CD8-positive, alpha-beta memory T cell (primary cell): Measurements from ENCODE around the gene NBDY. TPM values are rescaled to one million over a fixed set of nuclear protein-coding genes. Genes with fewer than 3 reads are reported as not detected.
"Not testable (repeated sequence)": the region's sequence is repeated elsewhere in the genome, so short reads cannot be mapped to it uniquely, and the experiment has no call there.

Experiments
- CTCF ChIA-PET: fragments of 350-600 bp; sonication (Branson Sonifier 250); formaldehyde crosslinking; loops from one replicate; lab custom pipeline; 2021; ENCODE audit warnings: antibody characterized with exemption; lab: Charles Lee
- POLR2A ChIA-PET: fragments of 350-600 bp; sonication (Branson Sonifier 250); formaldehyde crosslinking; loops from one replicate; lab custom pipeline; 2021; ENCODE audit warnings: antibody characterized with exemption; lab: Charles Lee
- DNase-seq, 5 donors: peaks; one replicate each; pipeline versions ENCODE4 v3.0.0 to v3.0.0-alpha.2; 2020 to 2022; ENCODE audit warnings: mixed read lengths in 1 of 5
- H3K27ac ChIP-seq: one replicate; pipeline ENCODE4 v1.7.0; 2013; ENCODE audit warnings: low read depth, mild to moderate bottlenecking, low read length, moderate library complexity
- H3K27me3 ChIP-seq: 2 replicates; pipeline ENCODE4 v1.7.0; 2013; ENCODE audit warnings: low read length, mild to moderate bottlenecking; ENCODE audit not compliant: insufficient read depth, poor library complexity, severe bottlenecking
- H3K36me3 ChIP-seq: 2 replicates; pipeline ENCODE4 v1.7.0; 2013; ENCODE audit warnings: mild to moderate bottlenecking, low read length, moderate library complexity; ENCODE audit not compliant: insufficient read depth
- H3K4me1 ChIP-seq: 2 replicates; pipeline ENCODE4 v1.7.0; 2013; ENCODE audit warnings: mild to moderate bottlenecking, low read length, moderate library complexity; ENCODE audit not compliant: insufficient read depth
- H3K4me3 ChIP-seq: 2 replicates; pipeline ENCODE4 v1.7.0; 2013; ENCODE audit warnings: mild to moderate bottlenecking, low read length
- H3K9me3 ChIP-seq: 2 replicates; pipeline ENCODE4 v1.7.0; 2013; ENCODE audit warnings: mild to moderate bottlenecking, low read length
- H3K27ac Mint-ChIP-seq, 8 donors: one replicate each; pipeline ENCODE4 v1.8.0; 2020 to 2021; ENCODE audit warnings: mixed read lengths in 8 of 8, mild to moderate bottlenecking in 6 of 8, inconsistent platforms in 3 of 8, moderate library complexity in 3 of 8
- H3K27me3 Mint-ChIP-seq, 2 donors: one replicate each; pipeline ENCODE4 v1.8.0; 2020 to 2021; ENCODE audit warnings: mixed read lengths in 2 of 2, mild to moderate bottlenecking in 1 of 2, moderate library complexity in 1 of 2
- H3K36me3 Mint-ChIP-seq, 3 donors: one replicate each; pipeline ENCODE4 v1.8.0; 2020 to 2021; ENCODE audit warnings: mixed read lengths in 3 of 3, inconsistent platforms in 1 of 3, mild to moderate bottlenecking in 1 of 3
- H3K4me1 Mint-ChIP-seq, 3 donors: one replicate each; pipeline ENCODE4 v1.8.0; 2020 to 2021; ENCODE audit warnings: mixed read lengths in 3 of 3, inconsistent platforms in 1 of 3, mild to moderate bottlenecking in 1 of 3
- H3K4me3 Mint-ChIP-seq, 7 donors: one replicate each; pipeline ENCODE4 v1.8.0; 2020 to 2021; ENCODE audit warnings: mixed read lengths in 7 of 7, mild to moderate bottlenecking in 6 of 7, moderate library complexity in 4 of 7, inconsistent platforms in 2 of 7
- H3K9me3 Mint-ChIP-seq, 5 donors: one replicate each; pipeline ENCODE4 v1.8.0; 2020 to 2022; ENCODE audit warnings: mixed read lengths in 5 of 5, mild to moderate bottlenecking in 3 of 5, moderate library complexity in 2 of 5, inconsistent platforms in 1 of 5
- polyA plus RNA-seq: library from polyadenylated mRNA; unstranded; fragments of 300-500 nt; fragmentation: Illumina TruSeq; gene quantifications from one replicate; pipeline ENCODE4 v1.2.3, GENCODE V29; 2021
- total RNA-seq, 2 experiments: library from RNA; stranded (reverse); gene quantifications; one replicate each; pipeline ENCODE4 v1.2.3, GENCODE V29; 2021

The NBDY gene
- total and polyA plus RNA-seq, 3 experiments from 2014 or later, result 34.1 to 65.2 (median 34.8) TPM

DNA sequence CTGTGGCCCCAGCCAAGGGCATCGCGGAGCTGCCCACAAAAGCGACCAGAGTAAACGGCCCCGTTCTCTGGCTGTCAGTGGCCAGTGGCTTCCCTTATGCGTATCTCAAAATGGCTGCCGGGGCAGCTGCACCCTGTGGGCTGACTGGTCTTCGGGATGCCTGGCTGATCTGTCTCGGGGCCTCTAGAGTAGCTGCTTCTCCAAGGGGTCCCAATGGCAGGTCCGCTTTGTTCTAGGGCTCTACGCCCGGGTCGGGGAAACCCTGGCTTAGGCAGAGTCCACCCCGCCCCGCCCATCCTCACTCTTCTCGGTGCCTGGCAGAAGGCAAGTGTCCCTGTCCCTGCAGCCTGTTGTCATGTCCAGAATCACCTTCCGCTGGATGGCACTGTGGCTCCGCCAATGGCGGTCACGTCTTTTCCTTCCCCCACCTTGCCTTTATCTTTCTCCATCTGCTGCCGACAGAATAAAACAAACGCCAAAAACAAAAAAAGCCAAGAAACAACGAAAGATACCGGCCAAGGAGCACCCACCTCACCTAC, 44.5 kb downstream of the NBDY start:
- H3K27ac ChIP-seq, CTCF ChIA-PET, H3K4me3 ChIP-seq, H3K27me3 ChIP-seq, H3K9me3 Mint-ChIP-seq, POLR2A ChIA-PET, H3K27me3 Mint-ChIP-seq, H3K36me3 Mint-ChIP-seq, DNase-seq, H3K27ac Mint-ChIP-seq, H3K4me3 Mint-ChIP-seq, H3K9me3 ChIP-seq, H3K4me1 ChIP-seq, H3K4me1 Mint-ChIP-seq, H3K36me3 ChIP-seq: not testable (repeated sequence)

DNA sequence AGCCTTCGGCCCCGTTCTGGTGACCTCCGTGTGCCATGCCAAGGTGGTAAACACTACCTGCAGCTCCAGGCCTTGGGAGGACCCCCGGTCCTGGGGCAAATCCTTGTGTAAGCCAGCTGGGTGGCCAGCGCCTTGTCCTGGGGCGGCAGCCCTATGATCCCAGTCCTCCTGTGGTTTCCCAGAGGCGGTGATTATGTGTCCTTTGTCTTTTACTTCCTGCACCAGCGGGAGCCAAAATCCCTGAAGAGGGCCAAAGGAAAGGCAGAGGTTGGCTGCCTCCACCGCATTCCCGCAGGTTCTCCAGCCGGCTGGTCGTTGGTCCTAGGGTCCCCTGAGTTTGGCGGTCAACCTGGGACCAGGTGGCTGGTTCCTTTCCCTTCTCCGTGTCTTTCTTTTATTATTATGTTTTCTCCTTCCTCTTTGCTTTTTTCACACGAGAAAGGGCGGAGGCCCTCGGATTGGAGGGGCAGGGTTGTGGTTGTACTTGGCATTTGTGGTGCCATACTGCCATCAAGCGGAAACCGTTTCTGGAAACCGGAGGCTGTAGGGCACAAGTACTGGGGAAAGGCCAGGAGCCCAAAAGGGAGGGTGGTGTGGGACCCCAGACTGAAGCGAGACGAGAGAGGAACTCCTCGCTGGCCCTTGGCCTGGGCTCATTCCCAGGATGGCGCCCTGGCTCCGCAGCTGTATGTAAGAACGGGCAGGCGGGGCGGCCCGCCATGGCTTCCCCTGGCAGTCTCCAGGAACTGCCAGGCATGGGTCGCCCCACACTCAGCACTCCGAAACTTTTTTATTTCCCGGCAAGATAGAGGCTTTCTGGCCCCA, 49.3 kb downstream of the NBDY start:
- H3K27me3 ChIP-seq, H3K9me3 ChIP-seq, H3K4me3 ChIP-seq, CTCF ChIA-PET, H3K4me3 Mint-ChIP-seq, DNase-seq, H3K27ac ChIP-seq, H3K9me3 Mint-ChIP-seq, POLR2A ChIA-PET, H3K27ac Mint-ChIP-seq, H3K36me3 ChIP-seq, H3K27me3 Mint-ChIP-seq: not testable (repeated sequence)
- Mint-ChIP-seq H3K4me1 (peaks cover 13 to 27% (median 21%) of the 10 kb centered on the region in 3 donors), H3K36me3 (peaks cover 0 to 15% (median 0%) of the 10 kb centered on the region in 3 donors)
- peaks cover 13% of the 10 kb centered on the region for H3K4me1 ChIP-seq

DNA sequence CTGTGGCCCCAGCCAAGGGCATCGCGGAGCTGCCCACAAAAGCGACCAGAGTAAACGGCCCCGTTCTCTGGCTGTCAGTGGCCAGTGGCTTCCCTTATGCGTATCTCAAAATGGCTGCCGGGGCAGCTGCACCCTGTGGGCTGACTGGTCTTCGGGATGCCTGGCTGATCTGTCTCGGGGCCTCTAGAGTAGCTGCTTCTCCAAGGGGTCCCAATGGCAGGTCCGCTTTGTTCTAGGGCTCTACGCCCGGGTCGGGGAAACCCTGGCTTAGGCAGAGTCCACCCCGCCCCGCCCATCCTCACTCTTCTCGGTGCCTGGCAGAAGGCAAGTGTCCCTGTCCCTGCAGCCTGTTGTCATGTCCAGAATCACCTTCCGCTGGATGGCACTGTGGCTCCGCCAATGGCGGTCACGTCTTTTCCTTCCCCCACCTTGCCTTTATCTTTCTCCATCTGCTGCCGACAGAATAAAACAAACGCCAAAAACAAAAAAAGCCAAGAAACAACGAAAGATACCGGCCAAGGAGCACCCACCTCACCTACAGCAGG, 50.0 kb downstream of the NBDY start:
- H3K27ac ChIP-seq, POLR2A ChIA-PET, DNase-seq, H3K36me3 ChIP-seq, H3K27me3 ChIP-seq, H3K9me3 Mint-ChIP-seq, H3K27ac Mint-ChIP-seq, H3K4me3 ChIP-seq, H3K9me3 ChIP-seq, H3K27me3 Mint-ChIP-seq, CTCF ChIA-PET, H3K4me3 Mint-ChIP-seq: not testable (repeated sequence)
- peaks cover 13 to 32% (median 24%) of the 10 kb centered on the region in 3 donors for H3K4me1 Mint-ChIP-seq
- peaks cover 0 to 18% (median 0%) of the 10 kb centered on the region in 3 donors for H3K36me3 Mint-ChIP-seq
- H3K4me1 ChIP-seq, result peaks cover 13% of the 10 kb centered on the region

DNA sequence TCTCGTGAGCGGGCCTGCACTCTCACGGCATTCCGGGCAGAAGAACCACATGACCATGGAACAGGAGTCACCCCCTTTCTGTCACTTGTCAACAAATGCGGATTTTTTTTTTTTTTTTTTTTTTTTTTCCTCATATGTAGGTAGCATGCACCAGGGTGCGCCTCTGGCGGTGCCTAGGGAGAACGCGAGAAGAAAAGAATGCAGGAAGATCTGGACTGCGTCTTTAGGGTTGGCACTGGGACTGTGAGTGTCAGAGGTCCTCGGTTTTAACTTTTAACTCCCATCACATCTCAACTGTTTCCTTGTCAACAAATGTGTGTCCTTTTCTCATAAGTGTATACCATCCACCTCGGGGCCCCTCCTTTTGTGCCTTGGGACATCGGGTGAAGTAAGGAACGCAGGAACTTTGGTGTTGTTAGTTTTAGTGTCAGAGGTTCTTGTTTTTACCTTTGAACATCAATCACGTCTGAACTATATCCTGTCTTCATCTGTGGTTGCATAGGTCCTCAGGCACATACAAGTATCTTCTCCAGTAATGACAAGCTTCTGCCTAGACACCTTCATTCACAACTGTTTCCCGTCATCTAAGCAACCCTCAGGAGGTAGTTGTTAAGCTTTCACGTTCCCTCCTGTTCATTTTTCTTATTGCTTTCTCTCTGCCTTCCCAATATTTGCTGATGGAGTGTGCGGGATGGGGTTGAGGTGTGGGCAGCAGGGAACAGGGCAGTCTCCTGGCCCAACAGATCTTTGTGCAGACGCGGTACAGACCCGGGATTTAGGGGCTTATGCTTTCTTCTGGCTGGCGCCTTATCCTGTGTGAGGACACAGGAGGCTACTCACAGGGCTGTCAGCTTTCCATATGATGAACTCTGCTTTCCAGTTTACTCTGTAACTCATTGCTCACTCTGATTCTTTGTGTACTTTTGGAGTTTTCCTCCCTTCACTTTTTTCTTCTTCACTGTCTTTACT, 51.9 kb downstream of the NBDY start:
- H3K9me3 ChIP-seq, H3K27ac ChIP-seq, CTCF ChIA-PET, H3K27me3 Mint-ChIP-seq, H3K27me3 ChIP-seq, POLR2A ChIA-PET, H3K4me3 ChIP-seq, H3K9me3 Mint-ChIP-seq, H3K36me3 ChIP-seq: not testable (repeated sequence)
- peak overlapping the region in 4 of 7 donors; percentile 13 to 28 (median 20) for H3K4me3 Mint-ChIP-seq
- peaks cover 15 to 32% (median 28%) of the 10 kb centered on the region in 3 donors for H3K4me1 Mint-ChIP-seq
- peak overlapping the region in 5 of 8 donors; percentile 32 to 56 (median 48) for H3K27ac Mint-ChIP-seq
- peaks cover 0 to 28% (median 0%) of the 10 kb centered on the region in 3 donors for H3K36me3 Mint-ChIP-seq
- H3K4me1 ChIP-seq, result peaks cover 13% of the 10 kb centered on the region
- DNase-seq, result peak in 1 of 5 donors; percentile 68

DNA sequence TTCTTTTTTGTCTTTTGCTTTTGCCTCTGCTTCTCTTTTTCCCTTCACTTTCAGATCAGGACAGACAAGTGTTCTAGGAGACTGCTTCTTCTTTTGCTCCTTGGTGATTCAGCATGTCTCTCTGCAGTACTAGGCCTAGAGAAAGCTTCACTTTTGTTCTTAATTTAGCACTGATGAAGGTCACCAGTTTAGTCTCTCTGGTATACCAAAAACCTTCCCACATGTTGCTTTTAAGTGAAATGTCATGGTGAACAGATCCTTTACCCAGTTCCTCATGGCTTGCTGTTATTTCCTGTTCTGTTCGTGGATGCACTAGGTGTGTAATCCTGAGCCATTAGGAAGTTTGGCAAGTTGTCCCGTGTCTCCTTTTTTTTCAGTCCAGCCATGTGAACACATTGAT, 53.3 kb downstream of the NBDY start:
- Histone ChIP-seq H3K4me3 (no peak overlapping the region), H3K36me3 (no peaks in the 10 kb centered on the region), H3K9me3 (no peaks in the 10 kb centered on the region), H3K4me1 (peaks cover 13% of the 10 kb centered on the region), H3K27ac (no peak overlapping the region), H3K27me3 (no peaks in the 10 kb centered on the region)
- no peaks in the 10 kb centered on the region for H3K27me3 Mint-ChIP-seq
- POLR2A ChIA-PET, result no interaction called here
- H3K9me3 Mint-ChIP-seq, result no peaks in the 10 kb centered on the region
- peaks cover 0 to 34% (median 2%) of the 10 kb centered on the region in 3 donors for H3K36me3 Mint-ChIP-seq
- CTCF ChIA-PET, result no interaction called here
- no peak for DNase-seq
- H3K4me3 Mint-ChIP-seq, result peak overlapping the region in 5 of 7 donors; percentile 10 to 97 (median 92)
- H3K27ac Mint-ChIP-seq, result peak overlapping the region in 7 of 8 donors; percentile 49 to 91 (median 81)
- peaks cover 19 to 41% (median 32%) of the 10 kb centered on the region in 3 donors for H3K4me1 Mint-ChIP-seq

DNA sequence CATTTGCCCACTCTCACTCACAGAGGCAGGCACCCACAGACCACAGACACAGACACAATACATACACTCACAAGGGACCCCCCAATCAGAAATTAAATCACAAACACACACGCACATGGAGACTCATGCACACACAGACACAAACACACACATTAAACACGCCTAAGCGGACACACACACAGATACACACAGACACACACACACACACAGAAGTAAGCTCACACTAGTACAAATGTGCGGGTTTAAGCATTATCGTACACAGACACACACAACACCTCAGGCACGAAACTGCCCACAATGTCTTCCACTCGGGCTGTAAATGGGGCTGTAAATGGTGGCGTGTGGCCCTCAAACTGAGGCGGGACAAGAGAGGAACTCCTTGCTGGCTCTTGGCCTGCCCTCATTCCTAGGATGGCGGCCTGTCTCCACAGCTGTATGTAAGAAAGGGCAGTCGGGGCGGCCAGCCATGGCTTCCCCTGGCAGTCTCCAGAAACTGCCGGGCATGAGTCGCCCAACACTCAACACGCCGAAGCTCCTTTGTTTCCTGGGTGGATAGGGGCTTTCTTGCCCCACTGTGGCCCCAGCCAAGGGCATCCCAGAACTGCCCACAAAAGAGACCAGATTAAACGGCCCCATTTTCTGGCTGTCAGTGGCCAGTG, 53.9 kb downstream of the NBDY start:
- Mint-ChIP-seq H3K9me3 (no peaks in the 10 kb centered on the region), H3K36me3 (peaks cover 0 to 35% (median 2%) of the 10 kb centered on the region in 3 donors), H3K4me3 (peak overlapping the region in 5 of 7 donors; percentile 91 to 98 (median 96)), H3K4me1 (peaks cover 19 to 41% (median 32%) of the 10 kb centered on the region in 3 donors), H3K27ac (peak overlapping the region in 7 of 8 donors; percentile 49 to 91 (median 81)), H3K27me3 (no peaks in the 10 kb centered on the region)
- CTCF ChIA-PET, result interaction anchor here (0.7 kb wide), 1 partner anchor 195 kb away, joined by 3 read pairs; no protein-coding TSS in a partner anchor
- POLR2A ChIA-PET, result no interaction called here
- no peaks in the 10 kb centered on the region for H3K27me3 ChIP-seq
- no peaks in the 10 kb centered on the region for H3K36me3 ChIP-seq
- DNase-seq, result no peak
- H3K4me1 ChIP-seq, result peaks cover 13% of the 10 kb centered on the region
- H3K27ac ChIP-seq, result no peak overlapping the region
- H3K9me3 ChIP-seq, result no peaks in the 10 kb centered on the region
- no peak overlapping the region for H3K4me3 ChIP-seq

DNA sequence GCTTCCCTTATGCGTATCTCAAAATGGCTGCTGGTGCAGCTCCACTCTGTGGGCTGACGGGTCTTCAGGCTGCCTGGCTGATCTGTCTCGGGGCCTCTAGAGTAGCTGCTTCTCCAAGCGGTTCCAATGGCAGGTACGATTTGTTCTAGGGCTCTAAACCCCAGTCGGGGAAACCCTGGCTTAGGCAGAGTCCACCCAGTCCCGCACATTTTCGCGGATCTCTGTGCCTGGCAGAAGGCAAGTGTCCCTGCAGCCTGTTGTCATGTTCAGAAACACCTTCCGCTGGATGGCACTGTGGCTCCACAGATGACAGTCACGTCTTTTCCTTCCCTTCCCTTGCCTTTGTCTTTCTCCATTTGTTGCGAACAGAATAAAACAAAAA, 54.4 kb downstream of the NBDY start:
- POLR2A ChIA-PET, result no interaction called here
- peak overlapping the region in 5 of 7 donors; percentile 91 to 98 (median 96) for H3K4me3 Mint-ChIP-seq
- no peaks in the 10 kb centered on the region for H3K9me3 ChIP-seq
- H3K4me3 ChIP-seq, result no peak overlapping the region
- DNase-seq, result peak in 2 of 5 donors; percentile 75 to 78
- H3K4me1 Mint-ChIP-seq, result peaks cover 19 to 41% (median 32%) of the 10 kb centered on the region in 3 donors
- H3K27ac ChIP-seq, result no peak overlapping the region
- H3K4me1 ChIP-seq, result peaks cover 13% of the 10 kb centered on the region
- no peaks in the 10 kb centered on the region for H3K36me3 ChIP-seq
- H3K27ac Mint-ChIP-seq, result peak overlapping the region in 6 of 8 donors; percentile 58 to 91 (median 84)
- H3K9me3 Mint-ChIP-seq, result no peaks in the 10 kb centered on the region
- CTCF ChIA-PET, result interaction anchor here (0.7 kb wide), 1 partner anchor 195 kb away, joined by 3 read pairs; no protein-coding TSS in a partner anchor
- peaks cover 0 to 39% (median 2%) of the 10 kb centered on the region in 3 donors for H3K36me3 Mint-ChIP-seq
- H3K27me3 ChIP-seq, result no peaks in the 10 kb centered on the region
- no peaks in the 10 kb centered on the region for H3K27me3 Mint-ChIP-seq
